Subcutaneous abdominal adipose tissue (tissue), 5 donors: Measurements from ENCODE around the gene GPC6.

Experiments
- H3K27ac ChIP-seq: one replicate; pipeline ENCODE4 v1.7.0; 2013; ENCODE audit warnings: low read depth, mild to moderate bottlenecking, inconsistent platforms, low read length, moderate library complexity
- H3K27me3 ChIP-seq, 5 donors: one replicate each; pipeline ENCODE4 v1.7.0; 2013; ENCODE audit warnings: low read length in 5 of 5, inconsistent platforms in 1 of 5; ENCODE audit not compliant: control insufficient read depth in 5 of 5, insufficient read depth in 4 of 5
- H3K36me3 ChIP-seq, 5 donors: one replicate each; pipeline ENCODE4 v1.7.0; 2013; ENCODE audit warnings: low read length in 5 of 5; ENCODE audit not compliant: control insufficient read depth in 5 of 5, insufficient read depth in 5 of 5
- H3K4me1 ChIP-seq, 5 donors: one replicate each; pipeline ENCODE4 v1.7.0; 2013; ENCODE audit warnings: low read length in 5 of 5, mild to moderate bottlenecking in 3 of 5, moderate library complexity in 1 of 5; ENCODE audit not compliant: control insufficient read depth in 5 of 5, insufficient read depth in 5 of 5
- H3K4me3 ChIP-seq, 5 donors: one replicate each; pipeline ENCODE4 v1.7.0; 2013; ENCODE audit warnings: low read length in 5 of 5, low read depth in 1 of 5
- H3K9ac ChIP-seq, 5 donors: one replicate each; pipeline ENCODE4 v1.7.0; 2013; ENCODE audit warnings: low read length in 5 of 5, mild to moderate bottlenecking in 4 of 5, moderate library complexity in 3 of 5
- H3K9me3 ChIP-seq, 5 donors: one replicate each; pipeline ENCODE4 v1.7.0; 2013; ENCODE audit warnings: low read length in 5 of 5; ENCODE audit not compliant: control insufficient read depth in 5 of 5
- donor health status: healthy.
- donor health status: healthy.
- donor health status: healthy.
- donor health status: healthy.
- donor health status: healthy.

Gene GPC6

GRCh38 chr13:94369972-94370436, 1143.4 kb downstream of the GPC6 start:
- Histone ChIP-seq H3K4me3 (no peak overlapping the region), H3K27me3 (no peaks in the 10 kb centered on the region), H3K9ac (no peak overlapping the region), H3K4me1 (no peaks in the 10 kb centered on the region), H3K9me3 (no peaks in the 10 kb centered on the region), H3K36me3 (no peaks in the 10 kb centered on the region), H3K27ac (no peak overlapping the region)

GRCh38 chr13:94371855-94372254, 1145.2 kb downstream of the GPC6 start:
- no peaks in the 10 kb centered on the region for H3K9me3 ChIP-seq
- no peaks in the 10 kb centered on the region for H3K27me3 ChIP-seq
- H3K4me1 ChIP-seq: no peaks in the 10 kb centered on the region
- no peak overlapping the region for H3K9ac ChIP-seq
- H3K36me3 ChIP-seq: no peaks in the 10 kb centered on the region
- no peak overlapping the region for H3K4me3 ChIP-seq
- H3K27ac ChIP-seq: no peak overlapping the region

GRCh38 chr13:94382517-94382916, 1155.9 kb downstream of the GPC6 start:
- H3K9me3 ChIP-seq: no peaks in the 10 kb centered on the region
- H3K27me3 ChIP-seq: no peaks in the 10 kb centered on the region
- no peak overlapping the region for H3K4me3 ChIP-seq
- no peak overlapping the region for H3K9ac ChIP-seq
- no peaks in the 10 kb centered on the region for H3K36me3 ChIP-seq
- H3K27ac ChIP-seq: no peak overlapping the region
- H3K4me1 ChIP-seq: no peaks in the 10 kb centered on the region

GRCh38 chr13:94382960-94383359, 1156.4 kb downstream of the GPC6 start:
- no peaks in the 10 kb centered on the region for H3K27me3 ChIP-seq
- no peaks in the 10 kb centered on the region for H3K4me1 ChIP-seq
- H3K36me3 ChIP-seq: no peaks in the 10 kb centered on the region
- H3K9ac ChIP-seq: no peak overlapping the region
- H3K27ac ChIP-seq: no peak overlapping the region
- H3K9me3 ChIP-seq: no peaks in the 10 kb centered on the region
- no peak overlapping the region for H3K4me3 ChIP-seq

- no peaks in the 10 kb centered on the region for H3K4me1 ChIP-seq
These were observed 1157.8 kb downstream of the GPC6 start for GRCh38 chr13:94384231-94384905.

GRCh38 chr13:94387047-94387446, 1160.4 kb downstream of the GPC6 start:
- Histone ChIP-seq H3K4me3 (no peak overlapping the region), H3K9me3 (no peaks in the 10 kb centered on the region), H3K27ac (no peak overlapping the region), H3K36me3 (no peaks in the 10 kb centered on the region), H3K9ac (no peak overlapping the region), H3K27me3 (no peaks in the 10 kb centered on the region), H3K4me1 (no peaks in the 10 kb centered on the region)

More at GRCh38 chr13:94384231-94384905, 1157.8 kb downstream of the GPC6 start:
- H3K27ac ChIP-seq: no peak overlapping the region
- H3K27me3 ChIP-seq: no peaks in the 10 kb centered on the region
- H3K4me3 ChIP-seq: no peak overlapping the region
- no peaks in the 10 kb centered on the region for H3K36me3 ChIP-seq
- H3K9ac ChIP-seq: no peak overlapping the region
- no peaks in the 10 kb centered on the region for H3K9me3 ChIP-seq

GRCh38 chr13:94389604-94390351, 1163.2 kb downstream of the GPC6 start:
- H3K9ac ChIP-seq: no peak overlapping the region
- no peaks in the 10 kb centered on the region for H3K4me1 ChIP-seq
- no peaks in the 10 kb centered on the region for H3K36me3 ChIP-seq
- no peak overlapping the region for H3K27ac ChIP-seq
- no peaks in the 10 kb centered on the region for H3K9me3 ChIP-seq
- no peaks in the 10 kb centered on the region for H3K27me3 ChIP-seq
- H3K4me3 ChIP-seq: no peak overlapping the region

- H3K4me1 ChIP-seq: no peaks in the 10 kb centered on the region
- H3K27me3 ChIP-seq: no peaks in the 10 kb centered on the region
- H3K9me3 ChIP-seq: no peaks in the 10 kb centered on the region
- no peak overlapping the region for H3K9ac ChIP-seq
- no peaks in the 10 kb centered on the region for H3K36me3 ChIP-seq
- H3K4me3 ChIP-seq: no peak overlapping the region
- H3K27ac ChIP-seq: no peak overlapping the region
These were observed 1164.3 kb downstream of the GPC6 start for GRCh38 chr13:94390881-94391280.

GRCh38 chr13:94394723-94395122, 1168.1 kb downstream of the GPC6 start:
- no peaks in the 10 kb centered on the region for H3K4me1 ChIP-seq
- H3K4me3 ChIP-seq: no peak overlapping the region
- no peak overlapping the region for H3K9ac ChIP-seq
- no peaks in the 10 kb centered on the region for H3K27me3 ChIP-seq
- H3K36me3 ChIP-seq: peaks cover 0 to 4% (median 0%) of the 10 kb centered on the region in 5 donors
- no peak overlapping the region for H3K27ac ChIP-seq
- no peaks in the 10 kb centered on the region for H3K9me3 ChIP-seq

- Histone ChIP-seq H3K27me3 (no peaks in the 10 kb centered on the region), H3K9me3 (no peaks in the 10 kb centered on the region), H3K4me3 (no peak overlapping the region), H3K4me1 (no peaks in the 10 kb centered on the region), H3K27ac (no peak overlapping the region), H3K9ac (no peak overlapping the region), H3K36me3 (peaks cover 0 to 4% (median 0%) of the 10 kb centered on the region in 5 donors)
These were observed 1169.3 kb downstream of the GPC6 start for GRCh38 chr13:94395860-94396259.
